Duodenal mucosa (tissue), 2 donors: ENCODE measurements around the gene KRT77.

Experiments
- H3K27ac ChIP-seq: one replicate; pipeline ENCODE4 v1.7.0; 2013; ENCODE audit warnings: low read depth, low read length
- H3K27me3 ChIP-seq, 2 donors: one replicate each; pipeline ENCODE4 v1.7.0; 2013; ENCODE audit warnings: low read length in 2 of 2, control low read depth in 1 of 2; ENCODE audit not compliant: insufficient read depth in 2 of 2, control insufficient read depth in 1 of 2
- H3K36me3 ChIP-seq, 2 donors: one replicate each; pipeline ENCODE4 v1.7.0; 2013; ENCODE audit warnings: low read length in 2 of 2, control low read depth in 1 of 2; ENCODE audit not compliant: insufficient read depth in 2 of 2, control insufficient read depth in 1 of 2
- H3K4me1 ChIP-seq, 2 donors: one replicate each; pipeline ENCODE4 v1.7.0; 2013; ENCODE audit warnings: low read length in 2 of 2, control low read depth in 1 of 2; ENCODE audit not compliant: insufficient read depth in 2 of 2, control insufficient read depth in 1 of 2
- H3K4me3 ChIP-seq, 2 donors: one replicate each; pipeline ENCODE4 v1.7.0; 2013; ENCODE audit warnings: low read length in 2 of 2, low read depth in 1 of 2
- H3K9ac ChIP-seq, 2 donors: one replicate each; pipeline ENCODE4 v1.7.0; 2013; ENCODE audit warnings: low read length in 2 of 2, low read depth in 1 of 2
- H3K9me3 ChIP-seq, 2 donors: one replicate each; pipeline ENCODE4 v1.7.0; 2013; ENCODE audit warnings: low read length in 2 of 2, control low read depth in 1 of 2; ENCODE audit not compliant: control insufficient read depth in 1 of 2

The KRT77 gene

DNA sequence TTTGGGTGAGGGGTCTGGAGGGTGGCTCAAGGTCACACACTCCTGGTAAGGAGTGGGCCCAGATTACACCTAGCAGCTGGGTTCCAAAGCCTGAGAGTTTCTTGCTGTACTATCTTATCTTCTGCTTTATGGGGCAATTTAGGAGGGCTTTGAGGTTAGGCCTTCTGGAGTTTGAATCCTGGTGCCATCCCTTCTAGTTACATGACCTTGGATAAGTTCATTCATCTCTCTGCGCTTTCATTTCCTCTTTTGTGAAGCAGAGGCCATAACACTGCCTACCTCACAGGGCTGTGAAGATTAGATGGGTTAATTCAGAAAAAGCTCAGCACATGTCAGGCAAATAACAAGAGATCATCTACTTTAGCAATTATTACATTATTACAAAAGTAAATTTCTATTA, 7.4 kb upstream of the KRT77 start:
- H3K4me3 ChIP-seq: no peak overlapping the region
- no peaks in the 10 kb centered on the region for H3K9me3 ChIP-seq
- H3K27me3 ChIP-seq: peaks cover 26 to 30% of the 10 kb centered on the region in 2 donors
- peaks cover 0 to 8% of the 10 kb centered on the region in 2 donors for H3K4me1 ChIP-seq
- H3K27ac ChIP-seq: no peak overlapping the region
- H3K9ac ChIP-seq: no peak overlapping the region
- H3K36me3 ChIP-seq: no peaks in the 10 kb centered on the region

- no peak overlapping the region for H3K4me3 ChIP-seq
- no peak overlapping the region for H3K27ac ChIP-seq
- no peaks in the 10 kb centered on the region for H3K9me3 ChIP-seq
- no peaks in the 10 kb centered on the region for H3K4me1 ChIP-seq
- H3K9ac ChIP-seq: no peak overlapping the region
- no peaks in the 10 kb centered on the region for H3K36me3 ChIP-seq
- peaks cover 4 to 5% of the 10 kb centered on the region in 2 donors for H3K27me3 ChIP-seq
Observed at GRCh38 chr12:52708010-52708409, 4.7 kb upstream of the KRT77 start.

GRCh38 chr12:52704464-52704863, 1.1 kb upstream of the KRT77 start:
- no peaks in the 10 kb centered on the region for H3K36me3 ChIP-seq
- H3K9ac ChIP-seq: no peak overlapping the region
- no peak overlapping the region for H3K27ac ChIP-seq
- no peak overlapping the region for H3K4me3 ChIP-seq
- no peaks in the 10 kb centered on the region for H3K27me3 ChIP-seq
- H3K9me3 ChIP-seq: no peaks in the 10 kb centered on the region
- H3K4me1 ChIP-seq: no peaks in the 10 kb centered on the region

GRCh38 chr12:52703878-52704277, 554 bp upstream of the KRT77 start:
- Histone ChIP-seq H3K4me1 (peaks cover 1 to 2% of the 10 kb centered on the region in 2 donors), H3K27ac (no peak overlapping the region), H3K9me3 (no peaks in the 10 kb centered on the region), H3K9ac (no peak overlapping the region), H3K36me3 (no peaks in the 10 kb centered on the region), H3K4me3 (no peak overlapping the region), H3K27me3 (no peaks in the 10 kb centered on the region)

- H3K27me3 ChIP-seq: no peaks in the 10 kb centered on the region
- no peaks in the 10 kb centered on the region for H3K36me3 ChIP-seq
- H3K4me1 ChIP-seq: peaks cover 5 to 10% of the 10 kb centered on the region in 2 donors
- H3K9ac ChIP-seq: no peak overlapping the region
- no peak overlapping the region for H3K4me3 ChIP-seq
- H3K27ac ChIP-seq: no peak overlapping the region
- H3K9me3 ChIP-seq: no peaks in the 10 kb centered on the region
Observed at GRCh38 chr12:52702338-52702737, 986 bp downstream of the KRT77 start.

DNA sequence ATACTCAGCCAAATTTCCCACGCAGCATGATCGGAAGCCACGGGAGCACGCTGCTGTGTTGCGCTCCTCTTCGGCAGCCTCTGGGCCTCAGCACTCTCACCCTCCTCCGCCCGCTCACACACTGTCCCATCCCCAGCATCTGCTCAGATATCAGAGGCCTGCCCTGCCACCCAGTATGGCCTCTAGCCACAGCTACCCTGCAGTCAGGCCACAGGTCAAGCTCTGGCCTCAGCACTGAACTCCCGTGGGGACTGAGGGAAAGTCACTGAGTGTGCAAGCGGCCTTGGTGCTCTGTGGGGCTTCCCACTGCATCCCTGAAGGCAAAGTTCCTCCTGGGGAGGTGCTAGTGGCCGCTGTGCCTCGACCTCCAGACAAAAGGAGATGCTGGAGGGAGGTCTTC, 2.0 kb downstream of the KRT77 start:
- no peak overlapping the region for H3K9ac ChIP-seq
- peaks cover 5 to 10% of the 10 kb centered on the region in 2 donors for H3K4me1 ChIP-seq
- no peaks in the 10 kb centered on the region for H3K9me3 ChIP-seq
- H3K4me3 ChIP-seq: no peak overlapping the region
- H3K27me3 ChIP-seq: no peaks in the 10 kb centered on the region
- H3K27ac ChIP-seq: no peak overlapping the region
- no peaks in the 10 kb centered on the region for H3K36me3 ChIP-seq

- Histone ChIP-seq H3K36me3 (no peaks in the 10 kb centered on the region), H3K9me3 (no peaks in the 10 kb centered on the region), H3K27ac (no peak overlapping the region), H3K4me3 (no peak overlapping the region), H3K27me3 (no peaks in the 10 kb centered on the region), H3K9ac (no peak overlapping the region), H3K4me1 (peaks cover 5 to 10% of the 10 kb centered on the region in 2 donors)
Observed at GRCh38 chr12:52699960-52700359, 3.4 kb downstream of the KRT77 start.

GRCh38 chr12:52699373-52699772, 4.0 kb downstream of the KRT77 start:
- Histone ChIP-seq H3K4me1 (peaks cover 5 to 10% of the 10 kb centered on the region in 2 donors), H3K27me3 (no peaks in the 10 kb centered on the region), H3K36me3 (no peaks in the 10 kb centered on the region), H3K4me3 (no peak overlapping the region), H3K9me3 (no peaks in the 10 kb centered on the region), H3K9ac (no peak overlapping the region), H3K27ac (no peak overlapping the region)

DNA sequence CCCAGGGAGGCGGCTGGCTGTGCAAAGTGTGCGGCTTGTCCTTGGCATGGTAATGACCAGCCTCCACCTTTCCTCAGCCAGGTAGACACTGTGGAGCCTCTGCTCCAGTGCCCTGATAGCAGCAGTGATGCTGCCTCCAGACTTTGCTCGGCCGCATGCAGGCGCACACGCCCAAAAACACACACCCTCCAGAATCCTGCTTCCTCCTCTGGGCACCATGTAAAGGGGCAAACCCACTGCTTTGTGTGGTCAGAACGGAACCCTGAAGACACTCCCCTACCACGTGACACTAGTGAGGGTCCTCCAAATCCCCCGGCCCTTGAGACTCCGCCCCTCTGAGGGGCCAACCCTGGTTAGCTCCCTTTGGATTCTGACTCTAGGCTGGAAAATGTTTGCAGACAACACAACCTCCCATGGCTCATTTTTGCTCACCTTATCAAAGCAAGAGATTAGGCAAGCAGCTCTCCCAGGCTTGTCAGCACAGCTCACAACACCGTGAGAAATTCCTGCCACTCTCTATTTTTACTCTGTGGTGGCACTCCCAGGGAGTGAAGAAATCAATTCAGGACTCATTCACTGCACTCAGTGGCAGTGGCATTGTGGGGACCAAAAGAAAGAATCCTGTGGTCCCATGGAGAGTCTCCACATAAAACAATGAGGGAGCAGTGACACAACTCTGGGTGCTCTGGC, 4.5 kb downstream of the KRT77 start:
- Histone ChIP-seq H3K27ac (no peak overlapping the region), H3K4me1 (peaks cover 5 to 10% of the 10 kb centered on the region in 2 donors), H3K9me3 (no peaks in the 10 kb centered on the region), H3K27me3 (no peaks in the 10 kb centered on the region), H3K9ac (no peak overlapping the region), H3K36me3 (no peaks in the 10 kb centered on the region), H3K4me3 (no peak overlapping the region)

DNA sequence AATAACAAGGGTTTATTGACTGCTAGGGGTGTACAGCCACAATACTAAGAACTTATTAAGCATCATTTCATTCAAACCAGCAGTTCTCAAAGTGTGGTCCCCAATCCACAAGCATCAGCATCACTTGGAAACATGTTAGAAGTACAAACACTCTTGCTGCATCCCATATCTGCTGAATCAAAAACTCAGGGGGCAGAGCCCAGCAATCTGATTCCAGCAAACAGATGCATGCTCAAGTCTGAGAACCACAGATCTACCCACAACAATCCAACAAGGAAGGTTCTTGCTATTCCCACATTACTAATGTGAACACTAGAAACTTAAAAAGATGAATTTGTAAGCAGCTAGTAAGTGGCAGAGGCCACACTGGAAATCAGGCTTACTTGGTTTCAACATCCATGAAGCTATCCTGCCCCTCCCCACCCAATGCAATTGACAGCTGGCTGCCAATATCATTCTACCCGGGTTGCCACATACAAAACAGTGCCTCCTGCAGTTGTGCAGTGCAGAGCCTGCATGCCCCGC, 6.2 kb downstream of the KRT77 start:
- Histone ChIP-seq H3K4me3 (no peak overlapping the region), H3K36me3 (no peaks in the 10 kb centered on the region), H3K9me3 (no peaks in the 10 kb centered on the region), H3K4me1 (peaks cover 5 to 10% of the 10 kb centered on the region in 2 donors), H3K9ac (no peak overlapping the region), H3K27me3 (peaks cover 0 to 9% of the 10 kb centered on the region in 2 donors), H3K27ac (no peak overlapping the region)
